OCI-LY3 (cell line): ENCODE results near the gene B3GNT4.

Experiments used
- EZH2phosphoT487 ChIP-seq: fragments of 200-600 bp; shearing (Covaris generic); IDR thresholded peaks from 2 replicates; pipeline ENCODE4 v1.6.1; 2018; ENCODE audit warnings: antibody characterized with exemption, mixed run types, low read depth
- TF ChIP-seq, protein P1 (sequence below): fragments of 200-600, 300-600 bp; sonication (generic); IDR thresholded peaks from 2 replicates; pipeline ENCODE4 v1.5.1; 2014; ENCODE audit warnings: antibody characterized with exemption, low read length, low read depth

DNA sequence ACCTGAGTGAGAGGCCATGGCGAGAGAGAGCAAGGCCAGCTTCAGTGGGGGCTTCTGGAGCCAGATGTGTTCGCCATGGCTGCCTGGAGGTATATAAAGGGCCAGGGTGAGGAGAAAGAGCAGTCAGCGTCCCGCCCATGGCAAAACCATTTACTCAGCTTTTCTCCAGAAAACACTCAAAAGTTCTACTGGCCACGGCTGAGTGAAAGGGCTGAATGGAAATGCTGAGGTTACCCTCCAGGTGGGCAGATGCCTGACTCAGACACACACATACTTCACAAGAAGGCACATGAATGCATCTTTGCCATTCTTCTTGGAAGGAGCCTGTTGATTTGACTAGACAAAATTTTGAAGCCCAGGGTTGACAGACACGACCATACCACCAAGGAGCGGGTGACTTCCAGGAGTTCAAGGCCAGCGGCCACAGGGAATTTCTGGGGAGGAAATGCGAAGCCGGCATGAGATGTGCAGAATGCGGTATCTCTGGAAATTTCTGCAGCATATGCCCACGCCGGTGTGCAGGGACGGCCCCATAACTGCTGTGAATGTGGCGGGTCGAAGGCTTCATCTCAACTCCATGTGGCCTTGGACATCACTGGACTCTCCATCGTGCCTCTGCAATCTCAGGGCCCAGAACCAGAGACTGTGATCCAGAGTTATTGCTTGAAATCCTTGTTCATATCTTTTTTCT is 29.2 kb upstream of the B3GNT4 start, which contains the start of gene IL31:
- TF ChIP-seq, protein P1, sequence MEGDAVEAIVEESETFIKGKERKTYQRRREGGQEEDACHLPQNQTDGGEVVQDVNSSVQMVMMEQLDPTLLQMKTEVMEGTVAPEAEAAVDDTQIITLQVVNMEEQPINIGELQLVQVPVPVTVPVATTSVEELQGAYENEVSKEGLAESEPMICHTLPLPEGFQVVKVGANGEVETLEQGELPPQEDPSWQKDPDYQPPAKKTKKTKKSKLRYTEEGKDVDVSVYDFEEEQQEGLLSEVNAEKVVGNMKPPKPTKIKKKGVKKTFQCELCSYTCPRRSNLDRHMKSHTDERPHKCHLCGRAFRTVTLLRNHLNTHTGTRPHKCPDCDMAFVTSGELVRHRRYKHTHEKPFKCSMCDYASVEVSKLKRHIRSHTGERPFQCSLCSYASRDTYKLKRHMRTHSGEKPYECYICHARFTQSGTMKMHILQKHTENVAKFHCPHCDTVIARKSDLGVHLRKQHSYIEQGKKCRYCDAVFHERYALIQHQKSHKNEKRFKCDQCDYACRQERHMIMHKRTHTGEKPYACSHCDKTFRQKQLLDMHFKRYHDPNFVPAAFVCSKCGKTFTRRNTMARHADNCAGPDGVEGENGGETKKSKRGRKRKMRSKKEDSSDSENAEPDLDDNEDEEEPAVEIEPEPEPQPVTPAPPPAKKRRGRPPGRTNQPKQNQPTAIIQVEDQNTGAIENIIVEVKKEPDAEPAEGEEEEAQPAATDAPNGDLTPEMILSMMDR = no peak
- TF ChIP-seq EZH2phosphoT487 = no peak
